NCI-H1436 treated with DMSO at 0.1 percent for 48 hours (cell line): ENCODE measurements around the gene FHIP1A.

Source experiments
- DNase-seq: peaks from one replicate; lab custom pipeline; 2025; lab: John Stamatoyannopoulos, UW

FHIP1A gene

GRCh38 chr4:151417766-151418376 is 8.9 kb downstream of the FHIP1A start:
- no peak for DNase-seq

GRCh38 chr4:151418385-151418784 is 9.4 kb downstream of the FHIP1A start:
- no peak for DNase-seq

- DNase-seq: no peak
Observed at GRCh38 chr4:151418856-151419255, 9.9 kb downstream of the FHIP1A start.

- DNase-seq: no peak
Observed at GRCh38 chr4:151420250-151420807, 11.4 kb downstream of the FHIP1A start.

- no peak for DNase-seq
Observed at GRCh38 chr4:151422854-151423253, 13.9 kb downstream of the FHIP1A start.

GRCh38 chr4:151426513-151426912 is 17.5 kb downstream of the FHIP1A start:
- no peak for DNase-seq

GRCh38 chr4:151427266-151427665 is 18.3 kb downstream of the FHIP1A start:
- no peak for DNase-seq

- no peak for DNase-seq
Observed at GRCh38 chr4:151428346-151428745, 19.4 kb downstream of the FHIP1A start.

- DNase-seq: no peak
Observed at GRCh38 chr4:151429957-151430570, 21.1 kb downstream of the FHIP1A start.

- DNase-seq: no peak
Observed at GRCh38 chr4:151430740-151431457, 21.9 kb downstream of the FHIP1A start.

- DNase-seq: no peak
Observed at GRCh38 chr4:151431728-151432127, 22.8 kb downstream of the FHIP1A start.

- no peak for DNase-seq
Observed at GRCh38 chr4:151432654-151433053, 23.7 kb downstream of the FHIP1A start.

GRCh38 chr4:151434183-151434860 is 25.3 kb downstream of the FHIP1A start:
- no peak for DNase-seq

- no peak for DNase-seq
Observed at GRCh38 chr4:151436093-151436518, 27.1 kb downstream of the FHIP1A start.

- DNase-seq: no peak
Observed at GRCh38 chr4:151437505-151437904, 28.5 kb downstream of the FHIP1A start.

- DNase-seq: no peak
Observed at GRCh38 chr4:151438154-151438553, 29.2 kb downstream of the FHIP1A start.

GRCh38 chr4:151439320-151439719 is 30.3 kb downstream of the FHIP1A start:
- DNase-seq: no peak

- no peak for DNase-seq
Observed at GRCh38 chr4:151442002-151442401, 33.0 kb downstream of the FHIP1A start.

- no peak for DNase-seq
Observed at GRCh38 chr4:151443247-151443646, 34.3 kb downstream of the FHIP1A start.

GRCh38 chr4:151443752-151444151 is 34.8 kb downstream of the FHIP1A start:
- no peak for DNase-seq

GRCh38 chr4:151446208-151446607 is 37.2 kb downstream of the FHIP1A start:
- no peak for DNase-seq

- DNase-seq: no peak
Observed at GRCh38 chr4:151454513-151454912, 45.5 kb downstream of the FHIP1A start.
